HEK293T (cell line): Measurements from ENCODE around the gene RUVBL1.

Source experiments
- BHLHE40 ChIP-seq: fragments of 450-650 bp; IDR thresholded peaks from 2 replicates; pipeline ENCODE4 v1.6.1; 2016; ENCODE audit warnings: mild to moderate bottlenecking, moderate library complexity, borderline replicate concordance
- CTBP1 ChIP-seq: fragments of 450-650 bp; IDR thresholded peaks from 2 replicates; pipeline ENCODE4 v1.6.1; 2016; ENCODE audit warnings: borderline replicate concordance
- FOXK2 ChIP-seq: fragments of 450-650 bp; IDR thresholded peaks from 2 replicates; pipeline ENCODE4 v1.6.1; 2016; ENCODE audit warnings: mild to moderate bottlenecking
- FOXM1 ChIP-seq: fragments of 450-650 bp; IDR thresholded peaks from 2 replicates; pipeline ENCODE4 v1.6.1; 2017; ENCODE audit warnings: mild to moderate bottlenecking, borderline replicate concordance
- L3MBTL2 ChIP-seq: fragments of 450-650 bp; conservative IDR thresholded peaks from 2 replicates; pipeline ENCODE4 v1.6.1; 2016; ENCODE audit warnings: mild to moderate bottlenecking
- PKNOX1 ChIP-seq: fragments of 450-650 bp; IDR thresholded peaks from 2 replicates; pipeline ENCODE4 v1.6.1; 2016
- SP1 ChIP-seq: fragments of 450-650 bp; IDR thresholded peaks from 2 replicates; pipeline ENCODE4 v1.6.1; 2017
- ZNF384 ChIP-seq: fragments of 450-650 bp; IDR thresholded peaks from 2 replicates; pipeline ENCODE4 v1.6.1; 2016

- TF ChIP-seq BHLHE40, result no peak
- no peak for TF ChIP-seq SP1
- no peak for TF ChIP-seq FOXM1
- no peak for TF ChIP-seq ZNF384
- no peak for TF ChIP-seq CTBP1
- TF ChIP-seq FOXK2, result no peak
- no peak for TF ChIP-seq PKNOX1
- no peak for TF ChIP-seq L3MBTL2
These were observed 44.7 kb downstream of the RUVBL1 start for GRCh38 chr3:128078875-128079274.
